HepG2 (cell line): ENCODE data around the gene KIF1B. TPM values are rescaled to one million over a fixed set of nuclear protein-coding genes. Genes with fewer than 3 reads are reported as not detected.

Experiments used
- AKNA ChIP-seq: sonication (generic); formaldehyde crosslinking; IDR thresholded peaks from 2 replicates; pipeline ENCODE4 v1.4.0; 2020; ENCODE audit warnings: missing genetic modification reagents, borderline replicate concordance
- CAMTA2 ChIP-seq: sonication (generic); formaldehyde crosslinking; IDR thresholded peaks from 2 replicates; pipeline ENCODE4 v1.4.0; 2020; ENCODE audit warnings: mild to moderate bottlenecking, missing genetic modification reagents, borderline replicate concordance
- CREB1 ChIP-seq, 2 experiments: fragments of 450-650 bp in 1 of 2; IDR thresholded peaks; 2 replicates each; pipeline ENCODE4 v1.6.1; 2016 to 2017; ENCODE audit warnings: control low read depth in 1 of 2, mild to moderate bottlenecking in 1 of 2, missing compliant biosample characterization in 1 of 2, missing genetic modification characterization in 1 of 2
- CREBL2 ChIP-seq: sonication (generic); formaldehyde crosslinking; IDR thresholded peaks from 2 replicates; pipeline ENCODE4 v1.8.1; 2023; ENCODE audit warnings: missing genetic modification reagents, mild to moderate bottlenecking, borderline replicate concordance
- FOXO1 ChIP-seq: sonication (generic); formaldehyde crosslinking; IDR thresholded peaks from 2 replicates; pipeline ENCODE4 v1.4.0; 2020; ENCODE audit warnings: missing genetic modification reagents
- KLF11 ChIP-seq: IDR thresholded peaks from 2 replicates; pipeline ENCODE4 v1.6.1; 2016; ENCODE audit warnings: missing compliant biosample characterization
- MXI1 ChIP-seq: IDR thresholded peaks from 3 replicates; pipeline ENCODE4 v1.6.1; 2012; ENCODE audit warnings: low read depth, low read length, inconsistent platforms, borderline replicate concordance
- NFKB2 ChIP-seq: sonication (generic); formaldehyde crosslinking; IDR thresholded peaks from 2 replicates; pipeline ENCODE4 v1.4.0; 2020; ENCODE audit warnings: missing genetic modification reagents, borderline replicate concordance
- NFYC ChIP-seq: IDR thresholded peaks from 2 replicates; pipeline ENCODE4 v1.6.1; 2016; ENCODE audit warnings: missing genetic modification reagents, missing compliant biosample characterization
- PCBP1 ChIP-seq: fragments of 200-400 bp; formaldehyde crosslinking; IDR thresholded peaks from 2 replicates; pipeline ENCODE4 v1.6.1; 2017; ENCODE audit warnings: mild to moderate bottlenecking, low read depth, low read length, borderline replicate concordance
- ZNF276 ChIP-seq: sonication (generic); formaldehyde crosslinking; IDR thresholded peaks from 2 replicates; pipeline ENCODE4 v1.4.0; 2020; ENCODE audit warnings: mild to moderate bottlenecking, low read depth, missing genetic modification reagents
- ZNF543 ChIP-seq: sonication (generic); formaldehyde crosslinking; IDR thresholded peaks from 2 replicates; pipeline ENCODE4 v1.4.0; 2020; ENCODE audit warnings: mild to moderate bottlenecking, missing genetic modification reagents
- ZNF557 ChIP-seq: sonication (generic); formaldehyde crosslinking; IDR thresholded peaks from 2 replicates; pipeline ENCODE4 v1.4.0; 2020; ENCODE audit warnings: missing genetic modification reagents
- ZNF574 ChIP-seq: sonication (generic); formaldehyde crosslinking; IDR thresholded peaks from 2 replicates; pipeline ENCODE4 v1.4.0; 2020; ENCODE audit warnings: missing genetic modification reagents
- ZNF577 ChIP-seq: sonication (generic); formaldehyde crosslinking; IDR thresholded peaks from 2 replicates; pipeline ENCODE4 v1.4.0; 2020; ENCODE audit warnings: mild to moderate bottlenecking, low read depth, missing genetic modification reagents, borderline replicate concordance
- ZNF674 ChIP-seq: sonication (generic); formaldehyde crosslinking; IDR thresholded peaks from 2 replicates; pipeline ENCODE4 v1.5.0; 2020; ENCODE audit warnings: low read depth, mild to moderate bottlenecking, missing genetic modification reagents
- ZNF713 ChIP-seq: sonication (generic); formaldehyde crosslinking; IDR thresholded peaks from 2 replicates; pipeline ENCODE4 v1.4.0; 2020; ENCODE audit warnings: mild to moderate bottlenecking, missing genetic modification reagents
- polyA plus RNA-seq, 8 experiments: library from polyadenylated mRNA; depleted of rRNA in 3 of 8; stranded (reverse) in 7 of 8; unstranded in 1 of 8; fragments of >200 nt; fragmentation: Illumina TruSeq in 4 of 8; extraction: Trizol in 4 of 8; gene quantifications; 2 replicates each; pipeline versions ENCODE4 v1.2.1 to v1.2.3, GENCODE V29; 2011 to 2016; ENCODE audit warnings: low read depth in 4 of 8, missing spikeins in 1 of 8, mixed read lengths in 1 of 8; ENCODE audit not compliant: insufficient read depth in 1 of 8
- total RNA-seq, 5 experiments: library from RNA; depleted of rRNA; stranded (reverse); fragments of >200 nt; fragmentation: Illumina TruSeq; extraction: Trizol; gene quantifications; 2 replicates each; pipeline ENCODE4 v1.2.3, GENCODE V29; 2016; ENCODE audit warnings: low read depth in 1 of 5

The KIF1B gene
- total and polyA plus RNA-seq, 2 of the 13 experiments (the other 11 are each of a cell fraction or from before 2014, with no cell fraction given) = 26.7 to 32.5 TPM

GRCh38 chr1:10398734-10399443 lies 188.5 kb downstream of the KIF1B start, which contains the start of gene PGD (continued):
- TF ChIP-seq ZNF276 (CRISPR knock-in tag) (peak; percentile 76), ZNF557 (0 out of 2 replicates have a peak, but pooled peaks have one; percentile 34), ZNF577 (CRISPR knock-in tag) (peak; percentile 79; the same call in 1 of the 2 replicates), CAMTA2 (CRISPR knock-in tag) (peak; percentile 89), NFKB2 (CRISPR knock-in tag) (peak; percentile 93; the same call in 1 of the 2 replicates), ZNF674 (CRISPR knock-in tag) (no peak), PCBP1 (peak; percentile 90; the same call in 1 of the 2 replicates), CREB1 (IDR thresholded peaks at IDR 0.05) (peak; percentile 75), CREB1 (CRISPR knock-in tag; IDR thresholded peaks at IDR 0.05) (peak; percentile 82), KLF11 (peak; percentile 77), ZNF713 (CRISPR knock-in tag) (0 out of 2 replicates have a peak, but pooled peaks have one; percentile 63), ZNF543 (CRISPR knock-in tag) (peak; percentile 82; the same call in 1 of the 2 replicates), FOXO1 (CRISPR knock-in tag) (no peak; the same call in none of the 2 replicates), MXI1 (peak; percentile 98), NFYC (CRISPR knock-in tag) (peak; percentile 99), ZNF574 (CRISPR knock-in tag) (peak; percentile 74), AKNA (no peak), CREBL2 (no peak; the same call in 1 of the 2 replicates)
